Endothelial cell of umbilical vein (primary cell): ENCODE results near the gene CCNY.

Experiments used
- EZH2 ChIP-seq: IDR thresholded peaks from 2 replicates; pipeline ENCODE4 v1.6.1; 2012; ENCODE audit warnings: borderline replicate concordance, low read depth, mild to moderate bottlenecking, moderate library complexity, low read length, inconsistent platforms; ENCODE audit not compliant: severe bottlenecking
- POLR2AphosphoS5 ChIP-seq: IDR thresholded peaks from 2 replicates; pipeline ENCODE4 v1.6.1; 2012; ENCODE audit warnings: low read depth, mild to moderate bottlenecking, control low read depth, low read length, moderate library complexity; ENCODE audit not compliant: insufficient read depth
- TF ChIP-seq, protein P1 (sequence below), 2 donors: IDR thresholded peaks; 1 replicate in 1 of 2; 2 replicates in 1 of 2; pipeline ENCODE4 v1.5.1; 2011; ENCODE audit warnings: low read length in 2 of 2, mild to moderate bottlenecking in 2 of 2, moderate library complexity in 2 of 2, control low read depth in 1 of 2, inconsistent platforms in 1 of 2, low read depth in 1 of 2; ENCODE audit not compliant: insufficient read depth in 1 of 2; ENCODE audit errors: extremely low read depth in 1 of 2

DNA sequence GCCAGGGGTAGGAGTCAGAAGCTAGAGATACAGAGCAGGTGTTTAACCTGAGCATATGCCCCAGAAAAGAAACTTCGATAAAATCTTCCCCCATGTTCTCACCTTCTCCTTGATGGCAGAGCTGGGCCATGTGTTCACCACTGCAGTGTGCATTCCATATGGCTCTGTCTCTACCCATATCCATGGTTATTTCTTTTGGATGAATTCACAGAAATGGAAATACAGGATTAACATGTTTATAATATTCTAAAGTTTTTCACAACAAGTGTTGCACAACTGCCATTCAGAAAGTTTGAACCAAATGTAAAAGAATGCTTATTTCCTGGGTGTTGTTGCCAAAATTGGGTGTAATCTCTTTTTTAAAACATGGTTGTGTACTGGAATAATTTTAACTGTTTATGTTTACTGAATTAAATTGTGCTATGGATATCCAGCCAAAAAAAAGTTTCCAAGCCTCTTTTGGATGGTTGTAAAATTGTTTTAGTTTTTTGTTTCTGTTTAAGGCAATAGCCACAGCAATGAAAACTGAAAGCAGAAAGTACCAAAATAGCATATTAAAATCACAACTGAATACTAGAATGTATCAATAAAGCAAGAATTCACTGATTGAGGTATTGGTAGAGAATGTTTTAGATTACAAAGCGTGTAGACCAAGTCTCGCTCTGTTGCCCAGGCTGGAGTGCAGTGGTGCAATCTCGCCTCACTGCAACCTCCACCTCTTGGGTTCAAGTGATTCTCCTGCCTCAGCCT lies 19.9 kb upstream of the CCNY start:
- TF ChIP-seq POLR2AphosphoS5: no peak
- TF ChIP-seq EZH2: no peak
- TF ChIP-seq, protein P1, sequence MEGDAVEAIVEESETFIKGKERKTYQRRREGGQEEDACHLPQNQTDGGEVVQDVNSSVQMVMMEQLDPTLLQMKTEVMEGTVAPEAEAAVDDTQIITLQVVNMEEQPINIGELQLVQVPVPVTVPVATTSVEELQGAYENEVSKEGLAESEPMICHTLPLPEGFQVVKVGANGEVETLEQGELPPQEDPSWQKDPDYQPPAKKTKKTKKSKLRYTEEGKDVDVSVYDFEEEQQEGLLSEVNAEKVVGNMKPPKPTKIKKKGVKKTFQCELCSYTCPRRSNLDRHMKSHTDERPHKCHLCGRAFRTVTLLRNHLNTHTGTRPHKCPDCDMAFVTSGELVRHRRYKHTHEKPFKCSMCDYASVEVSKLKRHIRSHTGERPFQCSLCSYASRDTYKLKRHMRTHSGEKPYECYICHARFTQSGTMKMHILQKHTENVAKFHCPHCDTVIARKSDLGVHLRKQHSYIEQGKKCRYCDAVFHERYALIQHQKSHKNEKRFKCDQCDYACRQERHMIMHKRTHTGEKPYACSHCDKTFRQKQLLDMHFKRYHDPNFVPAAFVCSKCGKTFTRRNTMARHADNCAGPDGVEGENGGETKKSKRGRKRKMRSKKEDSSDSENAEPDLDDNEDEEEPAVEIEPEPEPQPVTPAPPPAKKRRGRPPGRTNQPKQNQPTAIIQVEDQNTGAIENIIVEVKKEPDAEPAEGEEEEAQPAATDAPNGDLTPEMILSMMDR (IDR thresholded peaks at IDR 0.05; ENCODE audit: extremely low read depth in 1 of 2, insufficient read depth in 1 of 2, low read depth in 1 of 2, low read length in 2 of 2): no peak
